Neural cell (in vitro differentiated cells): ENCODE results near the gene LRP5.

Experiments
- EP300 ChIP-seq: fragments of 450-650 bp; conservative IDR thresholded peaks from 2 replicates; pipeline ENCODE4 v1.6.1; 2014; ENCODE audit warnings: antibody characterized with exemption, mild to moderate bottlenecking, moderate library complexity; ENCODE audit not compliant: poor library complexity, severe bottlenecking
- POLR2AphosphoS5 ChIP-seq: IDR thresholded peaks from 2 replicates; pipeline ENCODE4 v1.6.1; 2012
- TAF1 ChIP-seq: IDR thresholded peaks from 2 replicates; pipeline ENCODE4 v1.6.1; 2012; ENCODE audit warnings: low read depth
- TF ChIP-seq, protein P1 (sequence below): fragments of 450-650 bp; IDR thresholded peaks from 2 replicates; pipeline ENCODE4 v1.5.1; 2014; ENCODE audit warnings: antibody characterized with exemption, mild to moderate bottlenecking, moderate library complexity; ENCODE audit not compliant: poor library complexity, severe bottlenecking

GRCh38 chr11:68460741-68461574 is 148.6 kb downstream of the LRP5 start, which contains the start of gene PPP6R3:
- TF ChIP-seq EP300 (no peak), TAF1 (peak; percentile 11), POLR2AphosphoS5 (peak; percentile 90)
- TF ChIP-seq, protein P1, sequence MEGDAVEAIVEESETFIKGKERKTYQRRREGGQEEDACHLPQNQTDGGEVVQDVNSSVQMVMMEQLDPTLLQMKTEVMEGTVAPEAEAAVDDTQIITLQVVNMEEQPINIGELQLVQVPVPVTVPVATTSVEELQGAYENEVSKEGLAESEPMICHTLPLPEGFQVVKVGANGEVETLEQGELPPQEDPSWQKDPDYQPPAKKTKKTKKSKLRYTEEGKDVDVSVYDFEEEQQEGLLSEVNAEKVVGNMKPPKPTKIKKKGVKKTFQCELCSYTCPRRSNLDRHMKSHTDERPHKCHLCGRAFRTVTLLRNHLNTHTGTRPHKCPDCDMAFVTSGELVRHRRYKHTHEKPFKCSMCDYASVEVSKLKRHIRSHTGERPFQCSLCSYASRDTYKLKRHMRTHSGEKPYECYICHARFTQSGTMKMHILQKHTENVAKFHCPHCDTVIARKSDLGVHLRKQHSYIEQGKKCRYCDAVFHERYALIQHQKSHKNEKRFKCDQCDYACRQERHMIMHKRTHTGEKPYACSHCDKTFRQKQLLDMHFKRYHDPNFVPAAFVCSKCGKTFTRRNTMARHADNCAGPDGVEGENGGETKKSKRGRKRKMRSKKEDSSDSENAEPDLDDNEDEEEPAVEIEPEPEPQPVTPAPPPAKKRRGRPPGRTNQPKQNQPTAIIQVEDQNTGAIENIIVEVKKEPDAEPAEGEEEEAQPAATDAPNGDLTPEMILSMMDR = peak; percentile 17
